Lower lobe of right lung (tissue), 2 donors: Measurements from ENCODE around the gene GSTO1. TPM values are rescaled to one million over a fixed set of nuclear protein-coding genes. Genes with fewer than 3 reads are reported as not detected.

Experiments
- ATAC-seq, 2 donors: fragments of 200-7000 bp; cut with Tn5 transposase; one replicate each; pipeline ENCODE4 v1.9.1; 2020 to 2022; ENCODE audit warnings: mild to moderate bottlenecking in 2 of 2, moderate library complexity in 2 of 2
- DNase-seq: peaks from one replicate; pipeline ENCODE4 v3.0.0-alpha.2; 2020
- H3K27ac ChIP-seq: fragments of 200-600 bp; one replicate; pipeline ENCODE4 v1.8.0; 2022
- H3K27me3 ChIP-seq: fragments of 200-600 bp; one replicate; pipeline ENCODE4 v1.8.0; 2022; ENCODE audit warnings: low read depth
- H3K36me3 ChIP-seq: fragments of 200-600 bp; one replicate; pipeline ENCODE4 v1.8.0; 2022; ENCODE audit warnings: mild to moderate bottlenecking
- H3K4me1 ChIP-seq: fragments of 200-600 bp; one replicate; pipeline ENCODE4 v1.8.0; 2022
- H3K4me3 ChIP-seq: fragments of 200-600 bp; one replicate; pipeline ENCODE4 v1.8.0; 2022; ENCODE audit warnings: mild to moderate bottlenecking
- H3K9me3 ChIP-seq: fragments of 200-600 bp; one replicate; pipeline ENCODE4 v1.8.0; 2022
- intact Hi-C: fragments of 100-400 bp; cut with DNase I; formaldehyde crosslinking; loops from one replicate; pipeline ENCODE4 v1.11.0; 2022
- total RNA-seq: library from RNA; stranded (reverse); fragmentation: NEBNext Ultra II Directional; extraction: Animal tissue kit (Norgen Biotek cat#: 25700); gene quantifications from one replicate; pipeline ENCODE4 v1.2.1, GENCODE V29; 2021
- TF ChIP-seq, protein P1 (sequence below): fragments of 200-600 bp; IDR thresholded peaks from one replicate; pipeline ENCODE4 v1.8.0; 2022; ENCODE audit warnings: antibody characterized with exemption, mild to moderate bottlenecking
- donor health status: DM: no; HTN: yes; CAD: no; lungs with severe emphysema.

GSTO1 gene
- total RNA-seq, 1 donor from 2014 or later = 133 TPM

DNA sequence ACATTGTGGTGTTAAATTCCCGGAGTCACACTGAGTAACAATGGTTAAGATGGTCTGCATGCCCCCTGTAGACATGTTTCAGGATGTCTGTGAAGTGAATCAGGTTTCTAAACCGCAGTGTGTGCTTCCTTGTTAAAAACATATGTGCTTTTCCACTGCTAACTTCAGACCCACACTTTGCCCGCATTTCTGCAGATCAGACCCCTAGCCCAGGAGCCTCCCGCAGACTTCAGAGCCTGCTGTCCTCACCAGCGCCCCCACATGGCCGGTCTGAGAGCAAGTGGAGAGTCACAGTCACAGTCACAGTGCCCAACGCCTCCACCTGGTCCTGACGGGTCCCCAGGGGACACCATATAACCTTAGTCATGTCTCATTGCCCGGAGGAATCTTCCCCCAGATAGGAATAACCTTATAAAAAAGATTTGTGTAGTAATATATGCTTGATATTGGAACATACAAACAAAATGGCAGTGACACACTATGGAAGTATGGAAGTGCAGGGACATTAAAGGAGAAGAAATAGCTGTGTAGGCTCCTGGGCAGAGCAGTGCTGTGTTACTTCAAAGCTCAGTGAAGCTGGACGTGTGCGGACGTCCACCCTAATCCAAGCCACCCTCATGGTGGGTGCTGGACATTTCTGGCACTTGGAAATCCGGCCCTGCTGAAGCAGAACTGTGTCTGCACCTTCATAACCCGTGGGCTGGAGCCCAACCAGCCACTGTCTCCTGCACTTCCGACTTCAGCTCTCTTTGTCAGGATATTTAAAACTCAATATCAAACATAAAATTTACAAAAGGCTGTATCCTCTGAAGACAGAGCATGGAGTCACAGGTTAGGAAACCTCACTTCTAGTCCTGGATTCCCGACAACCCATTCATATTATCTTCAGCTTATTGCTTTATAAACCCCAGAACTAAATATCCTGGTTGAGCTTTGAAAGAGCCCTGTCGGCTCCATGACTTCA is 43.3 kb downstream of the GSTO1 start:
- no peaks in the 10 kb centered on the region for H3K27me3 ChIP-seq
- TF ChIP-seq, protein P1, sequence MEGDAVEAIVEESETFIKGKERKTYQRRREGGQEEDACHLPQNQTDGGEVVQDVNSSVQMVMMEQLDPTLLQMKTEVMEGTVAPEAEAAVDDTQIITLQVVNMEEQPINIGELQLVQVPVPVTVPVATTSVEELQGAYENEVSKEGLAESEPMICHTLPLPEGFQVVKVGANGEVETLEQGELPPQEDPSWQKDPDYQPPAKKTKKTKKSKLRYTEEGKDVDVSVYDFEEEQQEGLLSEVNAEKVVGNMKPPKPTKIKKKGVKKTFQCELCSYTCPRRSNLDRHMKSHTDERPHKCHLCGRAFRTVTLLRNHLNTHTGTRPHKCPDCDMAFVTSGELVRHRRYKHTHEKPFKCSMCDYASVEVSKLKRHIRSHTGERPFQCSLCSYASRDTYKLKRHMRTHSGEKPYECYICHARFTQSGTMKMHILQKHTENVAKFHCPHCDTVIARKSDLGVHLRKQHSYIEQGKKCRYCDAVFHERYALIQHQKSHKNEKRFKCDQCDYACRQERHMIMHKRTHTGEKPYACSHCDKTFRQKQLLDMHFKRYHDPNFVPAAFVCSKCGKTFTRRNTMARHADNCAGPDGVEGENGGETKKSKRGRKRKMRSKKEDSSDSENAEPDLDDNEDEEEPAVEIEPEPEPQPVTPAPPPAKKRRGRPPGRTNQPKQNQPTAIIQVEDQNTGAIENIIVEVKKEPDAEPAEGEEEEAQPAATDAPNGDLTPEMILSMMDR = peak; percentile 29
- ATAC-seq = no peak
- H3K4me3 ChIP-seq = no peak overlapping the region
- H3K36me3 ChIP-seq = no peaks in the 10 kb centered on the region
- no peak overlapping the region for H3K27ac ChIP-seq
- H3K9me3 ChIP-seq = no peaks in the 10 kb centered on the region
- no peak for DNase-seq
- intact Hi-C loops = no loop called here
- peaks cover 35% of the 10 kb centered on the region for H3K4me1 ChIP-seq

DNA sequence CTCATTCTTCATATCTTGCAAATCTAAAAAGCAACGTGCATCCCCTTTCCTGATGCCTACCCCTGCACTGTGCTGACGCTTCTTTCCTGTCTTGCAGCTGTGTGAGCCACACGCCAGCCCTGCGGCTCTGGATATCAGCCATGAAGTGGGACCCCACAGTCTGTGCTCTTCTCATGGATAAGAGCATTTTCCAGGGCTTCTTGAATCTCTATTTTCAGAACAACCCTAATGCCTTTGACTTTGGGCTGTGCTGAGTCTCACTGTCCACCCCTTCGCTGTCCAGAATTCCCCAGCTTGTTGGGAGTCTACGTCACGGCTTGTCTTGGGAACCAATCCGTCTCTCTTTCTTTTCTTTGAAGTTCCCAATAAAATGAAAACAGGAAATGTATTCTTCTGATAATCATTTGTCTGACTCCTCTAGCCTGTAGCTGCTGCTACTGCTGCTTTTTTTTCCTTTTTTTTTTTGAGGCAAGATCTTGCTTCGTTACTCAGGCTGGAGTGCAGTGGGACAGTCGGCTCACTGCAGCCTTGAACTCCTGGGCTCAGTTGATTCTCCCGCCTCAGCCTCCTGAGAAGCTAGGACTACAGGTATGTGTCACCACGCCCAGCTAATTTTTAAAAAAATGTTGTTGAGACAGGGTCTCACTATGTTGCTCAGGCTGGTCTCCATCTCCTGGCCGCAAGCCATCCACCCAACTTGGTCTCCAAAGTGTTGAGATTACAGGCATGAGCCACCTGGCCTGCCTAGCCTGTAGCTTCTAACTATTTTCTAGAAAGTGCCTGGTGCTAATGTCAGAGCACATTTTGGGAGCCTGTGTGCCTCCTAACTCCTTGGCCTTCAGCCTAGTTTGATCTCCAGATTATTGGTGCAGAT is 44.6 kb downstream of the GSTO1 start:
- intact Hi-C loops = no loop called here
- TF ChIP-seq, protein P1 = no peak
- Histone ChIP-seq H3K4me1 (peaks cover 41% of the 10 kb centered on the region), H3K4me3 (no peak overlapping the region), H3K9me3 (no peaks in the 10 kb centered on the region), H3K27ac (peak overlapping the region; percentile 76), H3K36me3 (no peaks in the 10 kb centered on the region), H3K27me3 (no peaks in the 10 kb centered on the region)
- no peak for DNase-seq
- ATAC-seq = peak in 1 of 2 donors; percentile 11

DNA sequence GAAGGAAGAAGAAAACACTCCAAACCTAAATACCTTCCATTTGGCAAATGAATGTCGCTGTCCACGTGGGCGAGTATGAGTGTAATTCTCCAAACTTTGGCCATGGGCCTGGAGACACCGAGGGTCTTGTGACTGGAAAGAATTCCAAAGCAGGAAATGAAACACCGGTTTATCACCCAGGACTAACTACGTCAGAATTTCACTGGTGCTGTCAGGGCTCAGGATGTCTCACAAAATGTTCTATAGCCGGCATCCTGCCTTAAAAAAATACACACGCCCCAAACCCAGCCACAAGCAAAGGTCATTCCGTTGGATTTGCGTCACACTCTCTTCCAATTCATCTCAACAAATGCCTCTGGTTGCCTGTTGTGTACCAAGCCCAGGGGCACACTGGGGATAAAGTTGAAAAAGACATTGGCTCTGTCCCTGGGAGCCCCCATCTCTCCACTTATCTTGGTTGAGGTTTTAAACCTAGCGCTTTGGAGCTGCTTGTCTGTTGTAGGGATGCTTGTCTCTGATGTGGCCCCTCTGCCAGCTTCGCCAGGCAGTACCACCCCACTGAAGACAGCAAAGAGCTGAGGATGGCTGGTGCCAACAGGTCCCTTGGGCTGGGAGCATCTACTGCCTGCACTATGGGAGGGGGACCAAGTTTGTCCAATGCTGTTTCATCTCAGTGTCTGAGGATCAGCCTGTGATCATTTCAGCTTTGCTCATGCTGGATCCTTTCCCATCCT is 45.5 kb downstream of the GSTO1 start:
- H3K9me3 ChIP-seq = no peaks in the 10 kb centered on the region
- H3K4me3 ChIP-seq = no peak overlapping the region
- DNase-seq (no peak), ATAC-seq (peak; percentile 45 to 49)
- TF ChIP-seq, protein P1 = no peak
- intact Hi-C loops = no loop called here
- H3K27me3 ChIP-seq = no peaks in the 10 kb centered on the region
- peaks cover 46% of the 10 kb centered on the region for H3K4me1 ChIP-seq
- no peaks in the 10 kb centered on the region for H3K36me3 ChIP-seq
- peak overlapping the region; percentile 76 for H3K27ac ChIP-seq

DNA sequence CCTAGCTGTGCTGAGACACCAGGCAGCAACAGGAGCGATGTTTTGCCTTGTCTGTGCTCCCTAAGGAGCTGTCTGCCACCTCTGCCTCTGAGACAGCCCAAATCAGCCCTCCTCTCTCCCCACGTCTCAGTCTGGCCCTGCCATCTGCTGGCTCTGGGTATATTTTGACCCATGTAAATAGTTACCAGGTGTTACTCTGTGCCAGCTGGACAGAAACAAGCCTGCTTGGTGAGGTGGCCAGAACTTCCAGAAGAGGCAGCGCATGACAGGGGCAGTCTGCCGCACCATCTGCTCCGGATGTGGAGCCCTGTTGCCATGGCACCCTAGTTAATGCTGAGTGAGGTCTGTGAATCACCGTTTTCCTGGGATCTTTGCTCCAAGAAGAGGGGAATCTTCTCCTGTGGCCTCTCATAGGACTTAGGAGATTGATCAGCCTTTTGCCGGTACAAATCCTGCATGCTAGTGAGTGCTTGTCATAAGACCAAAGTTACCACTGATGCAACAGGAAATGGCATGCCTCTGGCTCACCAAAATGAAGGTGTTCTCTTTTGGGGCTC is 46.1 kb downstream of the GSTO1 start:
- no peak for DNase-seq
- TF ChIP-seq, protein P1 = no peak
- H3K36me3 ChIP-seq = no peaks in the 10 kb centered on the region
- peaks cover 52% of the 10 kb centered on the region for H3K4me1 ChIP-seq
- H3K27ac ChIP-seq = peak overlapping the region; percentile 76
- intact Hi-C loops = no loop called here
- peak; percentile 40 to 58 for ATAC-seq
- H3K27me3 ChIP-seq = no peaks in the 10 kb centered on the region
- H3K4me3 ChIP-seq = no peak overlapping the region
- no peaks in the 10 kb centered on the region for H3K9me3 ChIP-seq
